Adipocyte (in vitro differentiated cells): Measurements from ENCODE around the gene ANKRD30B.
"Not testable (repeated sequence)": the region's sequence is repeated elsewhere in the genome, so short reads cannot be mapped to it uniquely, and the experiment has no call there.

Source experiments
- DNase-seq: peaks from one replicate; pipeline ENCODE4 v3.0.0-alpha.2; 2015; ENCODE audit warnings: low read depth
- H3K27me3 ChIP-seq: replicated peaks from 2 replicates; pipeline ENCODE4 v1.7.0; 2013; ENCODE audit warnings: mild to moderate bottlenecking, low read length, moderate library complexity; ENCODE audit not compliant: control insufficient read depth, insufficient read depth
- H3K36me3 ChIP-seq: 2 replicates; pipeline ENCODE4 v1.7.0; 2013; ENCODE audit warnings: low read length, mild to moderate bottlenecking, moderate library complexity; ENCODE audit not compliant: control insufficient read depth, insufficient read depth, severe bottlenecking
- H3K4me1 ChIP-seq: 2 replicates; pipeline ENCODE4 v1.7.0; 2013; ENCODE audit warnings: mild to moderate bottlenecking, low read length, moderate library complexity; ENCODE audit not compliant: control insufficient read depth, insufficient read depth
- H3K4me3 ChIP-seq: 2 replicates; pipeline ENCODE4 v1.7.0; 2013; ENCODE audit warnings: mild to moderate bottlenecking, low read length, moderate library complexity
- H3K9ac ChIP-seq: 2 replicates; pipeline ENCODE4 v1.7.0; 2013; ENCODE audit warnings: mild to moderate bottlenecking, low read length, moderate library complexity
- H3K9me3 ChIP-seq: 2 replicates; pipeline ENCODE4 v1.7.0; 2013; ENCODE audit warnings: mild to moderate bottlenecking, low read length, moderate library complexity; ENCODE audit not compliant: control insufficient read depth

The ANKRD30B gene

DNA sequence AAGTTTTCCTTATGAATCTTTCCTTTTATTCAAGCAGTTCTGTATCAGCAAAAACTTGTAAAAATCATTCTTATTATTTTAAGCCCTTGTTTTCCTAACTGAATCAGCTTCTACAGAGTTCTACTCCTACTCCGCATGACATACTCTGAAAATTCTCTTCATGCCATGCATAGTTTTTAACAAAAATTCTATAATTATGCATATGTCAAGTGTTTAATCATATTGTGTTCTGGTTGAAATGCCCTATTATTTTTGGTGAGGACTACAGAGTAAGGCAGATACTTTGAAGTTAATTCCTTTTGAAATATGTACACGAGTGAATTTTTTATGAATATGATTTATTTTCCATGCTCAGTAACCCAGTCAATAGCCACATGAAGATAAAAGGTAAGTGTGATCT is 28.8 kb downstream of the ANKRD30B start:
- no peak overlapping the region for H3K9ac ChIP-seq
- H3K36me3 ChIP-seq, result no peaks in the 10 kb centered on the region
- DNase-seq, result no peak
- no peaks in the 10 kb centered on the region for H3K4me1 ChIP-seq
- no peaks in the 10 kb centered on the region for H3K27me3 ChIP-seq
- no peaks in the 10 kb centered on the region for H3K9me3 ChIP-seq
- no peak overlapping the region for H3K4me3 ChIP-seq

DNA sequence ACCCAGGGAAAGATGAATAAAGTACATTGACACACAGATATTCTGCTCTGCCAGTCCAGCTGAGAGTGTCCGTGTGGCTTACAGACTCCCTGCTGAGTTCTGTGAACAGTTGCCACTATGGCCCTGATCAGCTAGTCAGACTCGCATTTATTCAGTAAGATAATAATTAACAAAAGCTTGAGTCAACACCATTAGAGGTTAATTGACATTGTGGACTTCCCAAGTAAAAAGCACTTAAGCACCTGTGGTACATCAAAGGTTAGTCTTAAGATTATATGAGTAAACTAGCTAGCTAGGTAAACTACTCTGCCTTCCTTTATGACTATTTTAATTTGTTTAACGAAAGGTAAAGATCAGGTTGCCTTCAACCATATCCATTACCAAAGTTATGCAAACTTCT is 33.7 kb downstream of the ANKRD30B start:
- no peak for DNase-seq
- no peaks in the 10 kb centered on the region for H3K36me3 ChIP-seq
- H3K27me3 ChIP-seq, result no peaks in the 10 kb centered on the region
- H3K9me3 ChIP-seq, result no peaks in the 10 kb centered on the region
- H3K4me3 ChIP-seq, result no peak overlapping the region
- H3K9ac ChIP-seq, result no peak overlapping the region
- H3K4me1 ChIP-seq, result peaks cover 3% of the 10 kb centered on the region

DNA sequence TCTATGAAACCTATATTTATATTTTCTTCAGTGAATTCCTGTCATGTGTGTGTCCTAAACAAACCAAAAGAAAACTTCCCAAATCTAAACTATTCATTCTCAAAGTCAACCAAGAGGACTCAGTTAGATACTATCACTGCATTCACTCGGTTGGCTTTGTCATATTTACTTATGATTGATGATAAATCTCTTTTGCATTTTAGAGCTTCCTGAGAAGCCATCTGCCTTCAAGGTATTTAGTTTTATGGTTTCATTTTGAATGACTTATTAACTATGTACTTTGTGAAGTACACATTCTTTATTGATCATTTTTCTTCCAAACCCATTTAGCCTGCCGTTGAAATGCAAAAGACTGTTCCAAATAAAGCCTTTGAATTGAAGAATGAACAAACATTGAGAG is 36.2 kb downstream of the ANKRD30B start:
- H3K9me3 ChIP-seq, result no peaks in the 10 kb centered on the region
- H3K27me3 ChIP-seq, result no peaks in the 10 kb centered on the region
- peaks cover 3% of the 10 kb centered on the region for H3K4me1 ChIP-seq
- H3K36me3 ChIP-seq, result no peaks in the 10 kb centered on the region
- no peak overlapping the region for H3K9ac ChIP-seq
- no peak overlapping the region for H3K4me3 ChIP-seq
- no peak for DNase-seq

DNA sequence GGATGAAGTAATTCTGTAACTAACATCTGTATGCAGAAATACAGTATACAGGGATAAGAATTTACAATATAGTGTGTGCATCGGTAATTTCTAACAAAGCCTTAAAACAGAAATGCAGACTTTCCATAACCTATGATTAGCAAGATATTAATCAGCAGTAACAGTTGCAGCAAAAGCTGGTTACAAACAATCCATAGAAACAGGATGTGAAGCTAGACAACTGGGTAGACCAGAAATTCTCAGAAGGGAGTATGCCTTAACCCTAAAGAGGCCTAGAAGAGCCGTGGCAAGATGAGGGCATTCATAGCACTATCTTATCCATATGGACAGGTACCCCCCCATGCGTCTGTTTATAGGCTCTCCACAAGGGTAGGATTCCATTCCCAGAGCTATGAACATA is 48.9 kb downstream of the ANKRD30B start:
- not testable (repeated sequence) for H3K27me3 ChIP-seq, H3K36me3 ChIP-seq, H3K9ac ChIP-seq, H3K9me3 ChIP-seq, DNase-seq, H3K4me1 ChIP-seq, H3K4me3 ChIP-seq

DNA sequence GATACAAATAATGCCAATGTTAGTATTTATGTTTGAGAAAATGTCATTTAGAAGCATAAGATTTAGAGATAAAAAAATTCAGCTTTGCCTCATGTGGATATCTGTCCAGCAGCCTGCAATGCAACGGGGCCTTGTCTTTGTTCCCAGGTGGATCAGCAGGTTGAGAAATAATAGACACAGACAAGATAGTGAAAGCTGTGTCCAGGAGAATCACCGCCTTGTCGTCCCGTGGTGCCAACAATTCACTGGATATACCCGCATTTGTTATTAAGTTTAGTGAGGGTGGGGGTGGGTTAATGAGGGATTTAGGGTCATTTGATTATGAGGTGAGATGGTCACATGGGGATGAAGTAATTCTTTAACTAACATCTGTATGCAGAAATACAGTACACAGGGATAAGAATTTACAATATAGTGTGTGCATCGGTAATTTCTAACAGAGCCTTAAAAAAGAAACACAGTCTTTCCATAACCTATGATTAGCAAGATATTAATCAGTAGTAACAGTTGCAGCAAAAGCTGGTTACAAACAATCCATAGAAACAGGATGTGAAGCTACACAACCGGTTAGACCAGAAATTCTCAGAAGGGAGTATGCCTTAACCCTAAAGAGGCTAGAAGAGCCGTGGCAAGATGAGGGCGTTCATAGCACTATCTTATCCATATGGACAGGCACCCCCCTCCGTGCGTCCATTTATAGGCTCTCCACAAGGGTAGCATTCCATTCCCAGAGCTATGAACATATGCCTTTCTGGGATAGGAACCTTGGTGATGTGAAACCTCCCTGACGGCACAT is 50.2 kb downstream of the ANKRD30B start:
- H3K36me3 ChIP-seq, H3K9ac ChIP-seq, H3K4me1 ChIP-seq, H3K4me3 ChIP-seq, H3K27me3 ChIP-seq, H3K9me3 ChIP-seq, DNase-seq: not testable (repeated sequence)

DNA sequence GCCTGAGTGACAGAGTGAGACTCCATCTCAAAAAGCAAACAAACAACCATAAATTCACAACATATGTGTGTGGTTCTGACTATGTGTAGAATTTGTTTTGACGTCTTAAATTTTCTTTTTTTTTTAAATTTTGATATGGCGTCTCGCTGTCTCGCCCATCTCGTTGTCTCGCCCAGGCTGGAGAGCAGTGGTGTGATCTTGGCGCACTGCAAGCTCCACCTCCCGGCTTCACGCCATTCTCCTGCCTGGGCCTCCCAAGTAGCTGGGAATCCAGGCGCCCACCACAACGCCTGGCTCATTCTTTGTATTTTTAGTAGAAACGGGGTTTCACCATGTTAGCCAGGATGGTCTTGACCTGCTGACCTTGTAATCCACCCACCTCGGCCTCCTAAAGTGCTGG is 63.1 kb downstream of the ANKRD30B start:
- H3K9me3 ChIP-seq, H3K27me3 ChIP-seq, H3K4me3 ChIP-seq, DNase-seq, H3K36me3 ChIP-seq, H3K9ac ChIP-seq, H3K4me1 ChIP-seq: not testable (repeated sequence)

DNA sequence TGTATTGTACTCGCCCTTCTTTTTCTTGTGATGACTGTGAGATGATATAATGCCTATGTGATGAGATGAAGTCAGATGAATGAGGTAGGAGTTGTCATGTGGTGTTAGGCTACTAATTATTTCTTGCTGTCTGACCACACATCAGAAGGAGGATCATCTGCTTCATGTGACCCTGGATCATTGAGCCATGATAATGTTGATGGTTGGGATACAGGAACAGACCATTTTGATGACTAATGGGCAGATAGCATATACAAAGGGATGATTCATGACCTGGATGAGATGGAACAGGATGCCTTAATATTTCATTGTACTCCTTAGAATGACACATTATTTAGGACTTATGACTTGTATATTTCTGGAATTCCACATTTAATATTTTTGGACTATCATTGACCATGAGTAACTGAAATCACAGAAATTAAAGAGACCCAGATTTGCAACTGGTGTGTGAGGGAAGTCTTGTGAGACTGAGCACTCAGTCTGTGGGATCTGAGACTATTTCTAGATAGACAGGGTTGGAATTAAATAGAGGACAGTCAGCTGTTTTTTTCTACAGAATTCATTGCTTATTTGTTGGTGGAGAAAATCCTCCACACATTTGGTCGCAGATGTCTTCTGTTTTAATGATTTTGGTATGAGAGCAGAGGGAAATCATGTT is 79.1 kb downstream of the ANKRD30B start:
- H3K27me3 ChIP-seq, result not testable (repeated sequence)

DNA sequence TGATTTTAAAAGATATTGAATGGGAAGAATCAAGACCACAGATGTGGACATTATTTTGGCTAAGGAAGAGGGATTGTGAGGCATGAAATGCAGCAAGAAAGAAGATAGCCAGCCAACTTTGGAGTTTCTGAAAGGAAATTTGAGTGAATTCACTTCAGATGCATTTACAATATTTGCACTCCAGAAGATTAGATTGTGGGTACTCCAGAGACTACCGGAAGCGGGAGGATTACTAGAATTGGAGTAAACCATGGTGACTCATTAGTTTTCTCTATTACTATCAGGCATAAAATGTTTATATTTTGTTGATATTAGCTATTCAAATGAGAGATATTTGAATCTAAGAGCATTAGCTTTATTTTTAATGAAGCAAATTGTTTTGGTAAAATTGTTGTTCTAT is 93.6 kb downstream of the ANKRD30B start:
- DNase-seq, H3K27me3 ChIP-seq, H3K9ac ChIP-seq, H3K9me3 ChIP-seq, H3K36me3 ChIP-seq, H3K4me1 ChIP-seq, H3K4me3 ChIP-seq: not testable (repeated sequence)

More for the DNA sequence above, 79.1 kb downstream of the ANKRD30B start:
- H3K36me3 ChIP-seq, H3K9me3 ChIP-seq, H3K4me1 ChIP-seq, H3K4me3 ChIP-seq, H3K9ac ChIP-seq: not testable (repeated sequence)
- peak; percentile 0 for DNase-seq

DNA sequence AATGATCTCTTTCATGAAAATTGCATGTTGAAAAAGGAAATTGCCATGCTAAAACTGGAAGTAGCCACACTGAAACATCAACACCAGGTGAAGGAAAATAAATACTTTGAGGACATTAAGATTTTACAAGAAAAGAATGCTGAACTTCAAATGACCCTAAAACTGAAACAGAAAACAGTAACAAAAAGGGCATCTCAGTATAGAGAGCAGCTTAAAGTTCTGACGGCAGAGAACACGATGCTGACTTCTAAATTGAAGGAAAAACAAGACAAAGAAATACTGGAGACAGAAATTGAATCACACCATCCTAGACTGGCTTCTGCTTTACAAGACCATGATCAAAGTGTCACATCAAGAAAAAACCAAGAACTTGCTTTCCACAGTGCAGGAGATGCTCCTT is 103.6 kb downstream of the ANKRD30B start:
- not testable (repeated sequence) for H3K4me1 ChIP-seq, H3K9me3 ChIP-seq, H3K4me3 ChIP-seq, DNase-seq, H3K36me3 ChIP-seq, H3K27me3 ChIP-seq, H3K9ac ChIP-seq

DNA sequence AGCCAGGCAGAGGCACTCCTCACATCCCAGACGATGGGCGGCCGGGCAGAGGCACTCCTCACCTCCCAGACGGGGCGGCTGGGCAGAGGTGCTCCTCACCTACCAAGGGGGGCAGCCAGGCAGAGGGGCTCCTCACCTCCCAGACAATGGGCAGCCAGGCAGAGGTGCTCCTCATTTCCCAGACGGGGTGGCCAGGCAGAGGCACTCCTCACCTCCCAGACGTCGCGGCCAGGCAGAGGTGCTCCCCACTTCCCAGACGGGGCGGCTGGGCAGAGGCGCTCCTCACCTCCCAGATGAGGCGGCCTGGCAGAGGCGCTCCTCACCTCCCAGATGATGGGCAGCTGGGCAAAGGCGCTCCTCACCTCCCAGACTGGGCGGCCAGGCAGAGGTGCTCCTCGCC is 107.7 kb downstream of the ANKRD30B start:
- not testable (repeated sequence) for H3K36me3 ChIP-seq, H3K9ac ChIP-seq, H3K4me3 ChIP-seq, DNase-seq, H3K4me1 ChIP-seq, H3K9me3 ChIP-seq, H3K27me3 ChIP-seq

DNA sequence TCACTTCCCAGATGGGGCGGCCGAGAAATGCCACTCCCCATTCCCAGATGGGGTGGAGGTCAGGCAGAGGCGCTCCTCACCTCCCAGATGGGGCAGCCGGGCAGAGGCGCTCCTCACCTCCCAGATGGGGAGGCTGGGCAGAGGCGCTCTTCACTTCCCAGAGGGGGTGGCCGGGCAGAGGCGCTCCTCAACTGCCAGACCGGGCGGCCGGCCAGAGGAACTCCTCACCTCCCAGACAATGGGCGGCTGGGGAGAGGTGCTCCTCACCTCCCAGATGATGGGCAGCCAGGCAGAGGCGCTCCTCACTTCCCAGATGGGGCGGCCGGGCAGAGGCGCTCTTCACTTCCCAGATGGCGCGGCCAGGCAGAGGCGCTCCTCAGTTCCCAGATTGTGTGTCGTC is 108.3 kb downstream of the ANKRD30B start:
- DNase-seq, H3K9me3 ChIP-seq, H3K9ac ChIP-seq, H3K4me3 ChIP-seq, H3K4me1 ChIP-seq, H3K27me3 ChIP-seq, H3K36me3 ChIP-seq: not testable (repeated sequence)

DNA sequence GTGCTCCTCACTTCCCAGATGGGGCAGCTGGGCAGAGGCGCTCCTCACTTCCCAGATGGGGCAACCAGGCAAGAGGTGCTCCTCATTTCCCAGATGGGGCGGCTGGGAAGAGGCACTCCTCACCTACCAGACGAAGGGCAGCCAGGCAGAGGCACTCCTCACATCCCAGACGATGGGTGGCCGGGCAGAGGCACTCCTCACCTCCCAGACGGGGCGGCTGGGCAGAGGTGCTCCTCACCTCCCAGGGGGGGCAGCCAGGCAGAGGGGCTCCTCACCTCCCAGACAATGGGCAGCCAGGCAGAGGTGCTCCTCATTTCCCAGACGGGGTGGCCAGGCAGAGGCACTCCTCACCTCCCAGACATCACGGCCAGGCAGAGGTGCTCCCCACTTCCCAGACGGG is 110.5 kb downstream of the ANKRD30B start:
- H3K27me3 ChIP-seq, H3K36me3 ChIP-seq, H3K4me3 ChIP-seq, H3K4me1 ChIP-seq, H3K9ac ChIP-seq, H3K9me3 ChIP-seq, DNase-seq: not testable (repeated sequence)
